Epithelial cell of alveolus of lung (primary cell): Measurements from ENCODE around the gene RAB37. TPM values are rescaled to one million over a fixed set of nuclear protein-coding genes. Genes with fewer than 3 reads are reported as not detected.

ENCODE experiments used
- total RNA-seq: library from RNA; depleted of rRNA; stranded (reverse); fragments of >200 nt; gene quantifications from 2 replicates; pipeline ENCODE4 v1.2.1, GENCODE V29; 2015

The RAB37 gene, protein sequence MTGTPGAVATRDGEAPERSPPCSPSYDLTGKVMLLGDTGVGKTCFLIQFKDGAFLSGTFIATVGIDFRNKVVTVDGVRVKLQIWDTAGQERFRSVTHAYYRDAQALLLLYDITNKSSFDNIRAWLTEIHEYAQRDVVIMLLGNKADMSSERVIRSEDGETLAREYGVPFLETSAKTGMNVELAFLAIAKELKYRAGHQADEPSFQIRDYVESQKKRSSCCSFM
- total RNA-seq, result 0.26 and 7.7 TPM in 2 replicates

DNA sequence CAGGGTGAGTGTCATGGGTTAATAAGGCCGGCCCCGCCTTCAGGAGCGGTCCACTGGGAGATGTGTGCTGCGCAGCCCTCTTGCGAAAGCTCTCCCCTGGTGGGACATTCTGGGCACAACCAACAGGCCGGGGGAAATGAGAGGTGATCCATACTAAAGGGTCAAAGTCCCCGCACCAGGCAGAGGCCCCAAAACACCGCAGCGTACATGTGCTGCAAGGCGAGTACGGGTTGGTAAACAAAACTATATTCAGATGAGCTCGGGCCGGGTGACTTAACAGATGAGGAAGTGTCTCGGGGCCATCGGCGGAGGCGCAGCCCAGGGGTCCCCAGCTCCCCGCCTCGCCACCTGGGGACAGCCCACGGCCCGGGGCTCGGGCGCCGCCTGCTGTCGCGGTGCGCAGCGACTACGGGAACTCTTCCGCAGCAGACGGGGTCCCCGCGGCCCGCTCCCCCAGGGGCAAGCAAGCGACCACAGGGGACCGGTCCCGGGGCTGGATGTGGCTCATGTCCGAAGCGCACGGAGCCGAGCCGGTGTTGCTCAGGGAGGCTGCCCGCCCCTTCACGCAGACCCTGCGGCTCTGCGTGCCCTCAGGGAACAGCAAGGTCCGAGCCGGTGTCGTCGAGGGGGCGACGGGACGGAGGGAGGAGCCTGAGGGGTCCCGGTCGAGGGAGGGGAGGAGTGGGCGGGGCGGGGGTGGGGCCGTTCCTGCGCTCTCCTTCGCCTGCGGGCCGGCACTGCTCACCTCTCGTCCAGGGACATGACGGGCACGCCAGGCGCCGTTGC lies at the start of gene RAB37:
TSS of gene RAB37 (plus strand) at position 744 of the 786 bp plus-strand sequence. CDS start at position 761, 17 bp downstream.

DNA sequence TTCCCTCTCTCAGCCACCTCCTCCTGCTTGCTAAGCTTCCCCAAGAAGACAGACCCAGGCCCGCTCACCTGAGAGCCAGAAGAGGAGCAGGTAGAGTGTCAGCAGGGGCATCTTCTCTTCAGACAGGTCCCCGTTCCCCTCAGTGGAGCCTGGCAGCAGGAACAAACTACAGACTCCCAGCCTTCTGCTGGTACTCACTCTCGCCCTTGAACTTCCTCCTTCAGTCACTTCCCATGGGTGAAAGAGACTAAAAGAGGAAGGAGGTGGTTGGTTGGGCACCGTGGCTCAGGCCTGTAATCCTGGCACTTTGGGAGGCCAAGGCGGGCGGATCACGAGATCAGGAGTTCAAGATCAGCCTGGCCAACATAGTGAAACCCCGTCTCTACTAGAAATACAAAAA lies 24.3 kb upstream of the RAB37 start, which contains the start of gene CD300LF:
TSS of gene CD300LF (minus strand) at position 168 of the 400 bp plus-strand sequence. CDS start at position 111, 57 bp downstream.

DNA sequence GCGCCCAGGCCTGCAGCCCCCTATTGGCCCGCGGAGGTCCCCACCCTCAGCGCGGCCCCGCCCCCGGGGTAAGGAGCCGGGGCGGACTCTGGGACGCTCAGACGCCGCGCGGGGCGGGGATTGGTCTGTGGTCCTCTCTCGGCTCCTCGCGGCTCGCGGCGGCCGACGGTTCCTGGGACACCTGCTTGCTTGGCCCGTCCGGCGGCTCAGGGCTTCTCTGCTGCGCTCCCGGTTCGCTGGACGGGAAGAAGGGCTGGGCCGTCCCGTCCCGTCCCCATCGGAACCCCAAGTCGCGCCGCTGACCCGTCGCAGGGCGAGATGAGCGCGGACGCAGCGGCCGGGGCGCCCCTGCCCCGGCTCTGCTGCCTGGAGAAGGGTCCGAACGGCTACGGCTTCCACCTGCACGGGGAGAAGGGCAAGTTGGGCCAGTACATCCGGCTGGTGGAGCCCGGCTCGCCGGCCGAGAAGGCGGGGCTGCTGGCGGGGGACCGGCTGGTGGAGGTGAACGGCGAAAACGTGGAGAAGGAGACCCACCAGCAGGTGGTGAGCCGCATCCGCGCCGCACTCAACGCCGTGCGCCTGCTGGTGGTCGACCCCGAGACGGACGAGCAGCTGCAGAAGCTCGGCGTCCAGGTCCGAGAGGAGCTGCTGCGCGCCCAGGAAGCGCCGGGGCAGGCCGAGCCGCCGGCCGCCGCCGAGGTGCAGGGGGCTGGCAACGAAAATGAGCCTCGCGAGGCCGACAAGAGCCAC lies 11.6 kb downstream of the RAB37 start, which contains the start of gene NHERF1:
TSS of gene NHERF1 (plus strand) at position 100 of the 750 bp plus-strand sequence. CDS start at position 319, 219 bp downstream.

DNA sequence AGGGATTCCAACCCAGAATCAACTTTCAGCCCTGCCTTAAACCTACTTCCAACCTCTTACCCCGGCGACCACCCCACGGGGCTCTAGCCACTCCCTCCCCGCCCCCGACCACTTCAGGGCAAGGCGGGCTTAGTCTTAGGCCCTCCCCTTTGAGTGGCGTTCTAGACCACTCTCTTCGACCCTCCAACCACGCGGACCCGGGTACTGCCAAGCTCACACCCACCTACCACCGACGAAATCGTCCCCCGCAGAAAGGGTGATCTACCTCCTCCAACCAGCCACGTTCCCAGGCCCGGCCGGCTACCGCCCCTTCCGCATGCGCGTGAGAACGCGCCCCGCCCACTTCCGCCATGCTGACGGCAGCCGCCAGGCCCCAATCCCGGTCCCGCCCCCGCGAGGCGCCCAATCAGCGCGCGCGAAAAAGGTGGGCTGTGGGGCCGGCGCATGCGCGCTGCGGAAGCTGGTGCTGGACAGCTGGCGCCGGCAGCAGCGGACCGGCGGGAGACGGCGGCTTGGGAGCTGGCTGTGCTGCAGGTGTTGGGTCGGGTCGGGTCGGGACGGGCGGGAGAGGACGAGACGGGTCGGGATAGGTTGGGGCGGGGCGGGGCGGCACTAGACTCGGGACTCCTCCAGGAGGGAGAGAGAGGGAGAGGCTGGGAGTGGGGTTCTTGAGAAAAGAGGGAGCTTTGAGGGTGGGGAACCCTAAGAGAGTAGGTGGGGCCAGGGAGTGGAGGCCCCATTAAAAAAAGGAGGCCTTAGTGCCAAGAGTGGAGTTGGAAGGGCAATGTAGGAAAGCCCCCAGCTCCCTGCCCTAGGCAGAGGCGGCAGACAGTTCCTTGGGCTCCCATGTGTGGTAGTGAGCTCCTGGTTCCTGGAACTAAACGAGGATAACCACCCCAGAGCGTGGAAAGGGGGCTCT lies 39.2 kb downstream of the RAB37 start, which contains the start of gene NAT9:
TSS of gene NAT9 (minus strand) at position 302 of the 919 bp plus-strand sequence. CDS start 647 bp downstream, outside the sequence.

Other genes with a start within 250 kb of the RAB37 start
- gene CD300LB, start 205.8 kb upstream of the RAB37 start, total RNA-seq, result not detected in 2 replicates
- not detected in 2 replicates for gene CD300C, start 191.1 kb upstream of the RAB37 start, total RNA-seq
- not detected in 2 replicates for gene CD300H, start 169.7 kb upstream of the RAB37 start, total RNA-seq
- not detected in 2 replicates for gene CD300LD, start 145.0 kb upstream of the RAB37 start, total RNA-seq
- gene CD300E, start 113.5 kb upstream of the RAB37 start, total RNA-seq, result not detected in 2 replicates
- gene CD300LF, start 24.3 kb upstream of the RAB37 start, total RNA-seq, result not detected in 2 replicates
- gene NHERF1, start 11.4 kb downstream of the RAB37 start, total RNA-seq, result 11.8 and 23.4 TPM in 2 replicates
- 15.6 and 29.5 TPM in 2 replicates for gene NAT9, start 39.1 kb downstream of the RAB37 start, total RNA-seq
- not detected in 2 replicates for gene GRIN2C, start 122.6 kb downstream of the RAB37 start, total RNA-seq
- 28.1 and 30.8 TPM in 2 replicates for gene FDXR, start 135.7 kb downstream of the RAB37 start, total RNA-seq
- gene FADS6, start 156.4 kb downstream of the RAB37 start, total RNA-seq, result not detected in 2 replicates
- gene USH1G, start 186.0 kb downstream of the RAB37 start, total RNA-seq, result not detected in 2 replicates
- not detected in 2 replicates for gene OTOP2, start 187.0 kb downstream of the RAB37 start, total RNA-seq
- not detected in 2 replicates for gene OTOP3, start 198.6 kb downstream of the RAB37 start, total RNA-seq
- gene HID1, start 235.5 kb downstream of the RAB37 start, total RNA-seq, result 4.3 TPM in 1 of 2 replicates, not detected in the other